Vagina (tissue), 2 donors: ENCODE results near the gene CRADD.

Experiments
- CTCF ChIP-seq, 3 experiments: fragments of 450-650 bp in 2 of 3; fragments of 200-600 bp in 1 of 3; sonication (generic) in 1 of 3; IDR thresholded peaks; one replicate each; pipeline ENCODE4 v1.5.1; 2017 to 2019; ENCODE audit warnings: antibody characterized with exemption in 3 of 3, mild to moderate bottlenecking in 2 of 3, moderate library complexity in 2 of 3
- POLR2AphosphoS5 ChIP-seq, 2 donors: sonication (generic); formaldehyde crosslinking; IDR thresholded peaks; one replicate each; pipeline ENCODE4 v1.9.0; 2017; ENCODE audit warnings: antibody characterized with exemption in 2 of 2, mild to moderate bottlenecking in 2 of 2, low read depth in 1 of 2; ENCODE audit not compliant: insufficient read depth in 1 of 2

GRCh38 chr12:93937812-93938211 lies 260.6 kb downstream of the CRADD start:
- TF ChIP-seq CTCF (IDR thresholded peaks at IDR 0.05), result no peak
- no peak for TF ChIP-seq POLR2AphosphoS5 (IDR thresholded peaks at IDR 0.05; ENCODE audit: insufficient read depth in 1 of 2, low read depth in 1 of 2)
